GM21447 (cell line): ENCODE results near the gene WASL.
"Not testable (repeated sequence)": the region's sequence is repeated elsewhere in the genome, so short reads cannot be mapped to it uniquely, and the experiment has no call there.

Experiments used
- ATAC-seq: cut with Tn5 transposase; IDR thresholded peaks from one replicate; pipeline ENCODE4 v1.9.1; 2021; ENCODE audit not compliant: unreplicated experiment

Gene WASL

DNA sequence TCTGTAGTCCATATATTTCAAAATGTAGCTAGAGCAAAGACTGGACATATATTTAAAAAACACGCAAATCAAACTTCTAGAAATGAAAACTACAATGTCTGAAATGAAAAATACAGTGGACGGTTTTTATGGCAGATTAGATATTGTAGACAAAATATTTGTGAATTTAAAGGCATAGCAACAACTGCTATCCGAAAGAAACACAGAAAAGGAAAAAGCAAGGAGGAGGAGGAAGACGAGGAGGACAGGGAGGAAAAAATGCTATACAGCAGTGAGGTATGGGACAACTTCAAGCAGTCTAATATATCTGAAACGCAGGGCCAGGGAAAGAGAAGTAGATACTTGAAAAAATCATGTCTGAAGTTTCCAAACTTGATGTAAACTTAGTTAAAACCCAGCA is 13.3 kb downstream of the WASL start:
- ATAC-seq: no peak

DNA sequence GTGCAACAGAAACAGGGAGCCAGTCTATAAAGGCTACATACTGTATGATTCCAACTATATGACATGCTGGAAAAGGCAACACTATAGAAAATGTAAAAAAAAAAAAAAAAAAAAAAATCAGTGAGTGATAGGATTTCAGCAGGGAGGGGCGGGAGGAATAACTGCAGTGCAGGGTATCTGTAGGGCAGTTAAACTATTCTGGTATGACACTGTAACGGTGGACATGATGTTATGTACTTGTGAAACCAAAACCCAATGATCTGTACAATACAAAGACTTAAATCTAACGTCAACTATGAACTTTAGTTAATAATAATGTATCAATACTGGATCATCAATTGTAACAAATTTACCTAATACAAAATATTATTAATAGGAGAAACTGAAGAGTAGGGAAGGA is 14.3 kb downstream of the WASL start:
- no peak for ATAC-seq

DNA sequence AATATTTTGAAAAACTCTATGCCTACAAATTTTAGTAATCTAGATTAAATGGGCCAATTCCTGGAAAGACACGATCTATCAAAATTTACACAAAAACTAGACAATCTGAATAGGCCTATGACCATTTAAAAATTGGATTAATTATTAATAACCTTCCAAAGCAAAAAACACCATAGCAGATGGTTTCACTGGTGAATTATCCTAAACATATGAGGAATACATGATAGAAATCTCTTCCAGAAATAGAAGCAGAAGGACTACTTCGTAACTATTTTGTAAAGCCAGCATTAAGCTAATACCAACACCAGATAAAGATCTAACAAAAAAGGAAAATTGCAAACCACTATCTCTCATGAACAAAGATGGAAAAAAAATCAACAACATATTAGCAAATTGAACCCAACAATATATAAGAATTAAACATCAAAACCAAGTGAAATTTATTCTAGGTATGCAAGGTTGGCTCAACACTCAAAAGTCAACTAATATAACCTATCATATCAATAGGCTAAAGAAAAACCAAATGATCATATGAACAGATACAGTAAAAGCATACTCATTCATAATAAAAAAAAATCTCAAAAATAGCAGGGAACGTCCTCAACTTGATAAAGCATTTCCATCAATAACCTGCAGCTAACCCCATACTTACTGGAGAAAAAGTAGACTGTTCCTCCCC is 16.3 kb downstream of the WASL start:
- no peak for ATAC-seq

DNA sequence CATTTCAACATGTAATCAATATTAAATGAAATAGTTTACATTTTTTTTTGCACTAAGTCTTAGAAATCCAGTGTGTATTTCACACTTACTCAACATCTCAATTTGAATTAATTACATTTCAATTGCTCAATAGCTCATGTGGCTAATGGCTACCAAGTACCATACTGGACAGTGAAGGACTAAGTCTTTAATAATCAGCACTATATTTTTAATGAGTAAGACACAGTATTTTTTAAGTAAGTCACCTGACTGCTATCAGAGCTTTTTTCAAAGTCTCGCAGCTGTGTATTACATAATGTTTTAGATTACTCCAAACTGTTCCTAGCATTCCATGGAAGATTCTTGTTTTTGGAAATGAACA is 19.6 kb downstream of the WASL start:
- no peak for ATAC-seq

DNA sequence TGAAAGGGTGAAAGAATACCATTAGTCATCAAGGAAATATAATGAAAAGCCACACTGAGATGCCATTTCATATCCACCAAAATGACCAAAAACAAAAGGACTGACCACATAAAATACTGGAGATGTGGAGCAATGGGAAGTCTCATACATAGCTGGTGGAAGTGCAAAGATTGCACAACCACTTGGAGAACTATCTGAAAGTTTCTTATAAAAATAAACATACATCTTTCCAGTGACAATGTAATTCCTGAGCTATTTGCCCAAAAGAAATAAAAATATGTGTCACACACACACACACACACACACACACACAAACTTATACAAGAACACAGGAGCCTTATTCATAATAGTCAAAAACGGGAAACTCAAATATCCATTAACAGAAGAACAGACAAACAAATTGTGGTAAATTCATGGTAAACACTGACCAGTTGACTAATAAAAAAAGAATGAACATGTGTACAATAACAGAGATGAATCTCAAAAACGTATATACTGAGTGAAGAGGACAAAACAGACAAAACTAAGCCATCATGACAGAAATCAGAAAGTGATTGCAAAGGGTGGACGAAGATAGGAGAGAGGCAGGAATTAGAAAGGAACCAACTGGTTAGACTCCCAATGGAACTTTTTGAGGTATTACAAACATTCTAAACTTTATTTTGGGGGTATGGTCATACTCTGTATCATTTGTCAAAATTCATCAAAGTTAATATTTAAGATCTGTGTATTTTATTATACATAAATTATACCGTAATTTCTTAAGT is 21.5 kb downstream of the WASL start:
- no peak for ATAC-seq

DNA sequence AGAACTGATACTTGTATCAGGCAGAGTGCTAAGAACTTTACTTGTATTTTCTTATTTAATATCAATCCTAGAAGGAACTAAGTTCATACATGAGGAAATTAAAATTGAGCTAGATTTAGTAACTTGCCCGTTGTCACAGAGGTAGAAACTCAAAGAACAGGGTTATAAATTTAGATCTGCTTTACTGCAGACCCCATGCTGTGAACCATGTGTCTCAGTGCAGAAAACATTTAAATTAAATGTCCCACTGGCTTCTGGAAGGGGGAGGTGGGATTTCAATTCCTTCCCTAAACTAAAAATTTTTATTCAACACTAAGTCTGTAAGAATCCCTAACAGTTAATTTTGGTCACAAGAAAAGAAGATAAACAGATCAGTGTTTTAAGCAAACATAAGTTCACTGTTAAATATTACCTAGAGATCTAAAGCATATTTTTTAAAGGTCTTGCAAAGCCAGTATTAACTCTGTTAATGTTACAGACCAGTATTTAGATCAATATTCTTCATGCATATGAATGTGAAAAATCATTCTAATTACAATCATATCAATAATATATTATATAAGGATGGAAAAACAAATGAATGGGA is 23.1 kb downstream of the WASL start:
- ATAC-seq: no peak

DNA sequence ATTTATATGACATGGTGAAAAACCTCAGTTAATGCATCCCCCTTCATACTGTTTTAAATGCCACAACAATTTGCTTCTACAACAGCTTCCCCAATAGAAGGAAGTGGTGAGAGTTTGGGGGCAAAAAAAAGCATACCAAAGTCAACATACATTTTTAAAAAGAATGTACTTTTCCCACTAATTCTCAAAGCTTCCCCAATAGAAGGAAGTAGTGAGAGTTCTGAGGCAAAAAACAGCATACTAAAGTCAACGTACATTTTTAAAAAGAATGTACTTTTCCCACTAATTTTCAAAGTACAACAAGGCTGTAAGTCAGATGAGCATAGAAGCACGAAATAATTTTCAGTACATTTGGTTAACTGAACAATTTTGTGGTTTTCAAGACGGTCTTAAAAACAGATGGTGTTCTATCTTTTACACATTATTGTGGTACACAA is 24.0 kb downstream of the WASL start:
- ATAC-seq: no peak

DNA sequence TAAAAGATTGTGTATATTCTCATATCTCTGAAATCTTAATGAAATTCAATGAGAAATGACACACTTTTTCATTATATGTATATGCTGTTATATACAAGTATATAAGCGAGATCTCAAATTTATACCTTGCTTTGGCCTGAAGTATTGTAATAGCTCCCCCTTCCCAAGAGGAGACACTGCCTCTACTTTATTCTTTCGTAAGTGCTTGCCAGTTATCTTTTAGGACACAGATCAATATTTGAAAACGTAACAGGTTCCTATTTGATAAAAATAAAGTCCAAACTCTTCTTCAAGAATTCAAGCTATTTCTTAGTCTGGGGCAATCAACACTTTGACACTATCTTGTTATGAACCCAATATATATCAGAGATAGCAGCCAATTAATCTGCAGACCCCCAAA is 24.9 kb downstream of the WASL start:
- ATAC-seq: no peak

DNA sequence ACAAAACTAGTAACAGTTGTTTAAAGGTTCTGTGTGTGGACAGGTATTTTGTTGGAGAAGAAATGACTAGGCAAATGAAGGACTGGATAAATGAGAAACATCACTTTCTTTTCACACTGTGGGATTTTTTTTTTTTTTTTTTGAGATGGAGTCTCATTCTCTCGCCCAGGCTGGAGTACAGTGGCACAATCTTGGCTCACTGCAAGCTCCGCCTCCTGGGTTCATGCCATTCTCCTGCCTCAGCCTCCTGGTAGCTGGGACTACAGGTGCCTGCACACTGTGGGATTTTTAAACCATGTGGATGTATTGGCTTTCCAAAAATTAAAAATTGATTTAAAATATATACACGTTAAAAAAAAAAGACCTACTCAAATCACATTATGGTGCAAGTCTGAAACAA is 28.3 kb downstream of the WASL start:
- not testable (repeated sequence) for ATAC-seq

DNA sequence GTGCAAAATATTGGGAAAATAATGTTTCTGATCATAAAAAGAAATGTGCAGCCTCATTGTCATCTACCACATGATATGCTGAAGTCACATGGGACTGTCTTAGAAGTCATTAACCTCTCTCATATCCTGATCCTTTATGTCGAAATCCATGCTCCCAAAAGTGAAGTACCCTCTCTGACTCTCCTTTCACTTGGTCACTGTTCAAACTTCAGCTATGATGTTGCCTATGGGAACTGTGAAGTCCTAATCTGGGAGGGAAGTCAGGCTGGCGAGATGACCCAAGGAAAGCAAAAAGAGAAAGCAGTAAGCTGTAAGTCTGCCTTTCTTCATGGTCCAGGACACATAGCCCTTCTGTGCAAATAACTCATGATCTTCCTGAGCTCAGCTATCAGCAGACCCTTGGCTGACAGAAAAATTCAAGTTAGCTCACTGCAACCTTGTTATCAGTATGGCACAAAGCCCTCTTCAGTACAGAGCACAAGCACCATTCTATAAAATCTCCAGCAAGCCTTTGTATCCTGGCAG is 29.5 kb downstream of the WASL start:
- ATAC-seq: no peak

DNA sequence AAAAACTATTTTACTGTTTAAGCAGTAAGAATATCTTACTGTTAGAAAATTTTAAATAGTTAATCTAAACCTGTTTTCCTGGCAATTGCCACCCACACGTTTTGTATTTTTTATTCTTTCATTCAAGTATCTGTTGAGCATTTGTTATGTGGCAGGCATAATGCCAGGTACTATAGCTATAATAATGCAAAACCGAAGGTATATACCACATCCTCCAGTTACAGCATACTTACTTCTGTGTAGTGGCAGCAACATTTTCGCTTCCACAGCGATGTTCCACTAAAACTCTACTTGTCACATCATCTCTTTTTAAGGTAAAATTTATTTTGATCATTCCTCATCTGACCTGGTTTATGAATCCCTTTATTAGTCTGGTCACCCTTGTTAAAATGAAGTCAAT is 30.0 kb downstream of the WASL start:
- ATAC-seq: no peak

DNA sequence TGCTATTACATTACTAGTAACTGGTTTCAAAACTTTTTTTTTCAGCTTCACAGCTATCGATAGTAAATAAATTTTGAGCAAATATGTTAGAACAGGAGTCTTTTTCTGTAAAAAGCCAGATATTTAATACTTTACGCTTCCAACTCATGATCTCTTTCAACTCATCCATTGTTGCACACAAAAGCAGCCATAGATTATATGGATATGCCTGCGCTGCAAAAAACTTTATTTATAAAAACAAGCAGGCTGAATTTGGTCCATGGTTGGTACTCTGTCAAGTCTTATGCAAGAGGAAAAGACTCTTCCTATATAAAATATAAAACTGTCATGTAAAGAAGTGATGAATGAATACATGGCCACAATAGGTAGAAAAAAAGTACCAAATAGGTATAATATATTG is 31.1 kb downstream of the WASL start:
- no peak for ATAC-seq

DNA sequence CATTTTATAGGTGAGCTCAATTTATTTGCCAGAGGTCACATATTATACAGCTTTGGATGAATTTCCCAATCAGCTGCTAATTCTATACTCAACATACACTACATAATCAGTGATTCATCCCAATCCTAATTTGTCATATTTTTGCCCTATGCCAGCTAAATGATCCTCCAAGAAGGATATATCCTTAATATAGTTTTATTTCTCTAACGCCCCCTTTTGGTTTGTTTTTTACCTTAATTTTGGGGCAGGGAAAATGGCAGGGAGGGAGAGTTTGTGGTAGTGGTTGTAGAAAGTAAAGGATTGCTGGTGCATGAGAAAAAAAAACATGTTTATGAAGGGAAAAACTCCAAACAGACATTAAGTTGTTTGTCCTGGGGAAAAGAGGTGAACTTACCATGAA is 31.9 kb downstream of the WASL start:
- ATAC-seq: no peak

DNA sequence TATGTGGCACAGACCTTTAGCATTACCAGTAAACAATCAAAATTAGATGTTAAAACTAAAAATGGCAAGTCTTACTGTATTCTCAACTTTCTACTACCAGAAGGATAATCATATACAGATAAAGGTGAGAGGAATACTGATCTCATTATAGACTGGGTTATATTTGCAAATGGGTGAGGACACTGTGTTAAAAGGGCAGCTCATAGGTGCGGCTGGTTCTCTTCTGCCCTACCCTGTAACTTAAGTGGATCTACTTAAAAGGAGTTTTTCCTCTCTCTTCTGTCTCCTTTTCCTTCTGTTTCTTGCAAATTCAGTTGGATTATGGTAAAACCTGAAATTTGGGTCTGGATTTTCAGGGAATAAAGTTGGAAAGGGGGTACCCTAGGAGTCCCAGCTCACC is 33.0 kb downstream of the WASL start:
- no peak for ATAC-seq

DNA sequence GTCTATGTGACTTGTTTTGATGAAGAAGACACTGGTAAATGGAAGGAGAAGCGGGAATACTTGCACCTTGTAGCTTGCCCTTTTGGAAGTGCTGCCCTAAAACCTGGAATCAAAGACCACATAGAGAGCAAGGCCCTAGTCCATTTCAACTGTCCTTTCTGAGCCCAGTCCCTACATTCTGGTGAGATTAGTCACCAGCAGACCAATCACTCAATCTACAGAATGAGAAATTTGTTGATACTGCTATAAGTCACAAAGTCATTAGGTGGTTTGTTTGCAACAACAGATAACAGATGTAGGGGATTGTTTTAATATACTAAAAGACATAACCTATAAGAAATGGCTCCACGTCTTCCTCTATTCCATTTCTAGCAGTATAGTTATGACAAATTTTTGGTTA is 33.6 kb downstream of the WASL start:
- no peak for ATAC-seq

DNA sequence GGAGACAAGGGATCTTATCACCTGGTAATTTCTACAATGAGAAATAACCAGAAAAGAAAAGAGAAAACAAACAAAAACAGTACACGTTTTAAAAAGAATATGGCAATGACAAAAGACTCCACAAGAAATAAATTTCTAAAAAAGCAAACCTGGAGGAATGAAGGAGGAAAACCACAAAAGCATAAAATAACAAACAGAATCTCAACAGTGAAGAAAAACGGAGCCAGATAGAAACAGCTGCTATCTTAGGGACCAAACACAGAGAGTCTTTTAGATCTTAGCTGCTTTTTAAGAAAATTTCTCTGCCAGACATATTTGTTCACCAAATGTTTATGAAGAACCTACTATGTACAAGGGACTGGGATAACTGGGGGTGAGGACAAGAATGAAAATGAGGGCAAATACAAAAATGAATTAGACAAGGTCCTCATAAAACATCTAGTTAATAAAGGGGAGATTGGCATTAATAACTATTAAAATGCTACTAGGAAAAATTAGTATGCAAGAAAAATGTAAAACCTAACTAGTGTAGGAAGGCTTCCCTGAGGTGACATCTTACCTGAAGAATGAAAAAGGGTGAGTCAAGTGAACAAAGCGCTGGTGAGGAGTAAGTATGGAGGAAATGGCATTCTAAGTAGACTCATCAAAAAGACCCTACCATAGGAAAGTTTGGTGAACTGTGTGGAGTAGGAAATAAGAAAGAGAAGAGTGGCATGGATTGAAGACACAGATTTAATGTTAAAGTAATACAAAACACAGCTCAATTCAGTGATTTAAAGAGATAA is 34.3 kb downstream of the WASL start:
- ATAC-seq: no peak

DNA sequence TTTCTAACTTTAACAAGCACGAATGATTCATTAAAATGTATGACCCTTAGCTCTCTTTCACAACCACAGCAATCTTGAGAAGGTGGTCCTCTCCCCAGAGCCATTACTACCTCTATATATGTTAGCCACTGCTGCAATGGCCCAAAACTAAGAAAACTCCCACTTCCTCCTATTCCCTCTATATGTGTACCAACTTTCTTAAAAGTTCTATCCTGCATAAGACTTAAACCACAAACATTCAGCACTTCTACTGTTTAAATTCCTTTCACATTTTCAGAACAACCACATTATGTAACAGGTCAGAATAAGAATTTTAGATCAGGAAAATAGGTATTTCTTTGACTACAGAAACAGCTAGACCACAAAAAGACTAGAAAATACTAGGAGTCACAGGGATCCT is 36.2 kb downstream of the WASL start:
- no peak for ATAC-seq

DNA sequence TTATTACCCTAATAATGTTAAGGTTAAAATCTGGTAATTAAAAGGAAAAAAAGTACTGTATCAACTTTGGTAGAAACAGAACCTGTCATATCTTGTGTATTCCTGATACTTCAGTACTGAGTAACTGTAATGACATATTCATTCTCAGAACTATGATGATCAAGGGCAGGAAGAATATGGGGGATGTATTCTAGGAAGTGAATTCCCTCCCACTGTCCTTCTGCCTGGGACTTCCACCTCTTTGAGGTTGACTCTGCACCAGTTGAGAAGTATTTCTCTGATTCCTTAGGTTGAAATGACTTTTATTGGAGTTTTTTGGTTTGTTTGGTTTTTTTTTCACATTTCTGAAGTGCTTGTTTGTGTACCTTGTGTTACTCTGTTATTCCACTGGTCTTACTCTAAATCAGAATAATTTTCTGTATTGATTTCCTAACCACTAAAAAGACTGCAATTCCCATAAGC is 36.9 kb downstream of the WASL start:
- ATAC-seq: no peak

DNA sequence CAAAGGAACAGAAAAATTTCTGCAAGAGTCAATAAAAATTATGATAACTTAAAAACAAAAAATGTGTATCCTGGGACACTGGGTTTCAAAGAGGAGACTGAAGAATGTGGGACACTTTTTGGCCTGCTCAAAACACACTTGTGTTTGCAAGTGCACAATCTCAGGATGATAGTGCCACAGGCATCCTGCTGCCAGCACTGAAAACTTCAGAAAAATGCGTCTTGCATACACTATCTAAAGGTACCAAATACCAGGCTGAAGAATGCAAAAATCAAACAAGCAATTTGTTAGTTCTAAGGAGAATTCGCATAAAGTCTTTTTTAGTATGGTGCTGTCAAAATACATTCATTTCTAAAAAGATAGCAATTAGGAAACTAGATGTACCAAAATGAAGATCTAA is 38.1 kb downstream of the WASL start:
- no peak for ATAC-seq

DNA sequence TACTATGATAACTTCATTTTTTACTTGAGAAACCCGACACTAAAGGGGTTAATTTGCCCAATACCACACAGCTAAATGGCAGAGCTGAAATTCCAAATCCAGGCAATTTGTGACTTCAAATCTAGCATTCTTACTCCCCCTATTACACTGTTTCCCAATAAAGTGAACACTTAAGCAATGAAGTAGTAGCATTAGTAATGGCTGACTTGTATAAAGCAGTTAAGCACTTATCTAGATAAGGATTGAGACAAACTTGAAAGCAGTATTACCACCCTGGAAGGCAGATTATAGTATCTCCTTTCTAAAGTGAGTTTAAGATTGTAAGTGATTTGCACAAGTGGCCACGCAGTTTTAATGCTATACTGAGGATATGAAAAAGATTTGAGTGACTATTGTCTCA is 39.3 kb downstream of the WASL start:
- ATAC-seq: no peak

DNA sequence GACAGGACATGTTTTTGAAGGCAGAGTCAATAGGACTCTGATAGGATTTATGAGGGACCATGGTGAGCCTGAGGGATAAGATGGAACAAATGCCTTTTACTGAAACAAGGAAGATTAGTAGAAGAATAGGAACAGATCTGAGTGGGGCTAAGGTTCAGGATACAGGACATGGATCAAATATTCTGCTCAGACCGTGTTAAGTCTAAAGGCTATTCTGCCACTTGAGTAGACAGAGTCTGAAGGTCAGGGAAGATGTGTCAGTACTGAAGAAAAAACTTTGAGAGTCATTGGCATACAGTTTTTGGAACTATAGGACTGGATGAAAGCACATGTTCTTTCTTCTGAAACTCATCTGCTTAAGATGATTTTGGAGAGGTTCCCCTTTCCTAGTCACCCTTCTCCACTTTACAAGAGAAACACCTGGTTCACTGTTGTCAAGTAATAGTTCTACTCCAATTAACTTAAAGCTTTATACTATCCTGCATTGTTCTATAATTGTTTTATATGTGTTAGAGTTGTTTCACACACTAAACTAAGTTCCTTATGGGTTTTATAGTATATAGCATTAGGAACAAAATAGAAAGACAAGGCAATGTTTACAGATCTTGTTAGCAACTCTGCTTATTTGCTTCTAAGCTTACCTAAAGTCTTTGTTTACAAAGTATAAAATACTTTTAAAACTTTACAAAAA is 43.4 kb downstream of the WASL start:
- no peak for ATAC-seq
